ENCODE measurements around the gene SMOC1.

SMOC1 gene

DNA sequence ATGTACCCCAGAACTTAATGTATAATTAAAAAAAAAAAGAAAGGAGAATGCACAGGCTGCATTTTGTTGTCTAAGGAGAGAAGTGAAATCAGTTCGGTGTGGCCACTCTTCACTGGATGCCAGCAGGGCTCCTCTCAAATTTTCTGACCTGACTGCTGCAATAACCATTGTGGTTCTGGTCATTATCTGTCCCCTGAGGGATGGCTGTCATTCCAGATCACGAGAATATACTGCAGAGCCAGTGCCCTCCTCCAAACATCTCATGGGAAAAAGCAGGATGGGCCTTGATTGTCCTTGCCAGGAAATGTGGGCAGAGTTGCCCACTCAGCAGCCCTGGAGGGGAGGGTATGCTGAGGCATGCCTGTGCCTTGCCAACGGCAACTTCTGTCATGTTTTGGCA lies 170.4 kb downstream of the SMOC1 start:
- Histone ChIP-seq H3K27ac (no peak overlapping the region), H3K27me3 (no peaks in the 10 kb centered on the region)

DNA sequence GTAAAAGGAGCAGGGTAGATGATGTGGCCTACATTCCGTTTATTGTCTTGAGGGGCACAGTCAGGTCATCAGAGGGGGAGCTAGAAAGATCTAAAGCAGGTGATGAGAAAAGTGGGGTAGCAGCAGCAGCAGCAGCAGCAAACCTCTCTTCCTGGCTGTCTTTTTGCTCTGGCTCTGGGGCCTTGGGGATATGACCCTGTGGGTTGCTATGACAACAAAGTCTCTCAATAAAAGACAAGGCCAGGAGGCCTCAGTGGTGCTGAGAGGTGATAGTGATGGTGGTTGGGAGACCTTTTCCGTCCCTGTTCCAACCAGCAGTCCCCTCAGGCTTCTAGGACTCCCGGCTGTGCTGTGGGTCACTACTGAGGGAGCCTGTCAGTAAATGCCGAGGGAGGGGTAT lies 170.9 kb downstream of the SMOC1 start:
- intact Hi-C loops (cut with DNase I; ENCODE audit: low total_unique reads): no loop called here
- H3K9me3 ChIP-seq: no peaks in the 10 kb centered on the region
- no peak overlapping the region for H3K27ac ChIP-seq
- TF ChIP-seq, protein P1, sequence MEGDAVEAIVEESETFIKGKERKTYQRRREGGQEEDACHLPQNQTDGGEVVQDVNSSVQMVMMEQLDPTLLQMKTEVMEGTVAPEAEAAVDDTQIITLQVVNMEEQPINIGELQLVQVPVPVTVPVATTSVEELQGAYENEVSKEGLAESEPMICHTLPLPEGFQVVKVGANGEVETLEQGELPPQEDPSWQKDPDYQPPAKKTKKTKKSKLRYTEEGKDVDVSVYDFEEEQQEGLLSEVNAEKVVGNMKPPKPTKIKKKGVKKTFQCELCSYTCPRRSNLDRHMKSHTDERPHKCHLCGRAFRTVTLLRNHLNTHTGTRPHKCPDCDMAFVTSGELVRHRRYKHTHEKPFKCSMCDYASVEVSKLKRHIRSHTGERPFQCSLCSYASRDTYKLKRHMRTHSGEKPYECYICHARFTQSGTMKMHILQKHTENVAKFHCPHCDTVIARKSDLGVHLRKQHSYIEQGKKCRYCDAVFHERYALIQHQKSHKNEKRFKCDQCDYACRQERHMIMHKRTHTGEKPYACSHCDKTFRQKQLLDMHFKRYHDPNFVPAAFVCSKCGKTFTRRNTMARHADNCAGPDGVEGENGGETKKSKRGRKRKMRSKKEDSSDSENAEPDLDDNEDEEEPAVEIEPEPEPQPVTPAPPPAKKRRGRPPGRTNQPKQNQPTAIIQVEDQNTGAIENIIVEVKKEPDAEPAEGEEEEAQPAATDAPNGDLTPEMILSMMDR (IDR thresholded peaks at IDR 0.05): no peak
- H3K4me3 ChIP-seq: no peak overlapping the region
- no peaks in the 10 kb centered on the region for H3K27me3 ChIP-seq
- H3K4me1 ChIP-seq: no peaks in the 10 kb centered on the region
- H3K36me3 ChIP-seq: no peaks in the 10 kb centered on the region
- no peak for DNase-seq

More for the DNA sequence above, 170.4 kb downstream of the SMOC1 start:
- H3K9me3 ChIP-seq: no peaks in the 10 kb centered on the region
- H3K4me3 ChIP-seq: no peak overlapping the region
- intact Hi-C loops (cut with DNase I; ENCODE audit: low total_unique reads): no loop called here
- H3K36me3 ChIP-seq: no peaks in the 10 kb centered on the region
- TF ChIP-seq, protein P1 (IDR thresholded peaks at IDR 0.05): no peak
- H3K4me1 ChIP-seq: no peaks in the 10 kb centered on the region
- DNase-seq: no peak

DNA sequence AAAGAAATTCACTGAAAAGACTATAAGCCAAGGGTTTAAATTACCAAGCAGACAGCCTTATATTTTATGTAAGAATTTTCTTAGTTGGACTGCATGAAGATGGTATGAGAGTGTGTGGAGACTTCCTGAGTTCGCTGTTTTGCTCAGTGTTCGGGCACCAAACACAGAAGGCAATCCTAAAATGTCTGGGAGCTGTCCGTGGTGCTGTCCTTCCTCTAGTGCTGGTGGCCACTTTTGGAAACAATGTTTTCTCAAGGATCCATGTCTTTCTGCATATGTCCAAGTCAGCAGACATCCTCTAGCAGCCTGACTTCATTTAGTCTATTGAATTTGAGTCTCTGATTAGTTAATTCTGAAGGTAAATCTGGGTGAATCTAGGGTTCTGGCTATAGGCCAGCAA lies 173.8 kb downstream of the SMOC1 start:
- DNase-seq: no peak
- intact Hi-C loops (cut with DNase I; ENCODE audit: low total_unique reads): no loop called here
- no peaks in the 10 kb centered on the region for H3K36me3 ChIP-seq
- no peaks in the 10 kb centered on the region for H3K9me3 ChIP-seq
- no peaks in the 10 kb centered on the region for H3K27me3 ChIP-seq
- no peak overlapping the region for H3K4me3 ChIP-seq
- H3K4me1 ChIP-seq: no peaks in the 10 kb centered on the region
- TF ChIP-seq, protein P1 (IDR thresholded peaks at IDR 0.05): no peak
- no peak overlapping the region for H3K27ac ChIP-seq

DNA sequence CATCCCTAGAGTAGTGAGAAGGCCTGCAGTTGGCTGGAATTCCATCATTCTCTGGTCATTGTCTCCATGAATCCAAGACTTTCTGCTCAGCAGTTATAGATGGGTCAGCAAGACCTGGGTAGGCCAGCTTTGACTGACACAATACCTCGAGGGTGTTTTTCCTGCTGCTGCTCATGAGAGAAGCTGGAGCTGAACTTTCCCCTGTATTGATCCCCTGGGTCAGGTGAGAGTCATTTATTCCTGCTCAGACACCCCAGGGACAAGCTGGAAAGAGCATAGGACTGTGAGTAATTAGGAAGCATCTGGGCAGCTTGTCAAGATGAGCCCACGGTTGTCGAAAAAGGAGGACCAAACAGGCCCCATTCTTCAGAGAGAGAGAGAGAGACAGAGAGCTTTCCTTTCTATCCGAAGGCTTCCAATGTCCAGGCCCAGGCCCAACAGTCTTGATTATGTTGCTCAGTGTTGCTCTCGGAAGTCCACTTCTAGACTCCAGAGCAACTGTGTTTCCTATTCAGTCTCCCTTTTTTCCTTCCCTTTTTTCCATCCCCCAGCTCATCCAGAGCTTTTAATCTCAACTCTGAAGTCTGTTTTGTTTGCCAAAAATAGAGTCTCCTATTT lies 178.4 kb downstream of the SMOC1 start:
- no peak for DNase-seq
- intact Hi-C loops (cut with DNase I; ENCODE audit: low total_unique reads): no loop called here
- Histone ChIP-seq H3K27me3 (peaks cover 0 to 4% of the 10 kb centered on the region in 2 donors), H3K4me1 (no peaks in the 10 kb centered on the region), H3K27ac (no peak overlapping the region), H3K36me3 (no peaks in the 10 kb centered on the region), H3K4me3 (no peak overlapping the region), H3K9me3 (no peaks in the 10 kb centered on the region)
- TF ChIP-seq, protein P1 (IDR thresholded peaks at IDR 0.05): no peak

GRCh38 chr14:70059545-70059944 lies 180.3 kb downstream of the SMOC1 start:
- TF ChIP-seq, protein P1 (IDR thresholded peaks at IDR 0.05): no peak
- intact Hi-C loops (cut with DNase I; ENCODE audit: low total_unique reads): no loop called here

DNA sequence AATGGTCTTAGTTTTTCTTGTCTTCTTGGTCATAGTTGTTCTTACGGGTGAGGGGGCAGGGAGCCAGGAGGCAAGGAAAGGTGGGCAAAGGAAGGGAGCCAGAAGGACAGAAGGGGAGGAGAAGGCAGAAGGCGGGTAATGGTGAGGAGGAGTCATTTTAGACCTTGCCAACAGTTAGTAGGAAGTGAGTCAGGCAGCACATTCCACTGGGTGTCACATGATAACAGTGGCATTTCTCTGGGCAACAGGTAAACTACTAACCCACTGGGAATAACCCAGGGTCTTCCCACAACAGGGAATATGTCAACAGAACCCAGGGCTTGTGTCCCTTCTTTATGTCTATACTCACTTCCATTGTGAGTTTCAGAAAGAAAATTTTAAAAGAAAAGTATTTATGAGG lies 181.9 kb downstream of the SMOC1 start:
- TF ChIP-seq, protein P1 (IDR thresholded peaks at IDR 0.05): no peak
- Histone ChIP-seq H3K4me1 (no peaks in the 10 kb centered on the region), H3K36me3 (no peaks in the 10 kb centered on the region), H3K27me3 (peaks cover 0 to 4% of the 10 kb centered on the region in 2 donors), H3K9me3 (no peaks in the 10 kb centered on the region), H3K4me3 (no peak overlapping the region), H3K27ac (no peak overlapping the region)
- intact Hi-C loops (cut with DNase I; ENCODE audit: low total_unique reads): no loop called here
- no peak for DNase-seq

More at GRCh38 chr14:70059545-70059944, 180.3 kb downstream of the SMOC1 start:
- Histone ChIP-seq H3K36me3 (no peaks in the 10 kb centered on the region), H3K27ac (no peak overlapping the region), H3K9me3 (no peaks in the 10 kb centered on the region), H3K4me3 (no peak overlapping the region), H3K4me1 (no peaks in the 10 kb centered on the region), H3K27me3 (peaks cover 0 to 4% of the 10 kb centered on the region in 2 donors)
- no peak for DNase-seq
